HEK293T (cell line): ENCODE results near the gene LRRN1.

ENCODE experiments used
- FOXM1 ChIP-seq: fragments of 450-650 bp; IDR thresholded peaks from 2 replicates; pipeline ENCODE4 v1.6.1; 2017; ENCODE audit warnings: mild to moderate bottlenecking, borderline replicate concordance
- L3MBTL2 ChIP-seq: fragments of 450-650 bp; conservative IDR thresholded peaks from 2 replicates; pipeline ENCODE4 v1.6.1; 2016; ENCODE audit warnings: mild to moderate bottlenecking
- SUZ12 ChIP-seq: fragments of 450-650 bp; IDR thresholded peaks from 2 replicates; pipeline ENCODE4 v1.6.1; 2016; ENCODE audit warnings: mild to moderate bottlenecking

DNA sequence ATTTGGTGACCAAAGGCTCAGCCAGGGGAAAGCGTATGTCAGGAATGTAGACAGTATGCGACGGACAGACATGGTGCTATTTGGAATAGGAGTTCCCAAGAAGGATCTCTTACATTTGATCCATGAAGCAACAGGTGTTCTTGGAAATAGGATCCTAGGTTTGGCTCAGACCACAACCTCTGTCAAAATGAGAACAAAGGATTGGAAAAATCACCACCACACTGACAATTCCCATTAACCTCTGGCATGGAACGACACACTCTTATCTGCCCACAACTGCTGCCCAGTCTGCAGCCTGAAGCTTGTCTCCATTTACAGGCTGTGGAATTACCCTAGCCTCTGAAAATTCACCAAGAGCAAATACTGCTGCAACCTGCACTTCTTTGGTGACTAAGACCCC lies 33.6 kb upstream of the LRRN1 start:
- no peak for TF ChIP-seq FOXM1
- TF ChIP-seq SUZ12: no peak
- no peak for TF ChIP-seq L3MBTL2
